A549 (cell line): ENCODE data around the gene TXNIP. TPM values are rescaled to one million over a fixed set of nuclear protein-coding genes. Genes with fewer than 3 reads are reported as not detected.

Experiments
- ATAC-seq, 2 experiments: fragments of 200-7000 bp in 1 of 2; fragments of >200 bp in 1 of 2; cut with Nextera tagmentation in 1 of 2; cut with Tn5 transposase in 1 of 2; 3 replicates each; pipeline versions ENCODE4 v1.8.0 to v1.9.1; 2018 to 2020; ENCODE audit warnings: mild to moderate bottlenecking in 1 of 2, moderate library complexity in 1 of 2
- CTCF ChIA-PET: fragments of 300-600 bp; sonication (Branson Sonifier 250); formaldehyde crosslinking; extraction: SDS; loops from one replicate; lab custom pipeline; 2021; ENCODE audit warnings: antibody characterized with exemption, inconsistent platforms; lab: Yijun Ruan, JAX
- POLR2A ChIA-PET: fragments of 350-600 bp; formaldehyde crosslinking; extraction: SDS; loops from one replicate; lab custom pipeline; 2021; ENCODE audit warnings: antibody characterized with exemption, inconsistent platforms; lab: Yijun Ruan, JAX
- DNase-seq, 2 experiments: peaks; one replicate each; pipeline versions ENCODE4 v3.0.0 to v3.0.0-alpha.2; 2011 to 2016; ENCODE audit warnings: low read depth in 1 of 2, low spot score in 1 of 2
- FAIRE-seq: peaks from 2 replicates; lab custom pipeline; 2011; peaks lifted over from hg19 to GRCh38; lab: Jason Lieb, UNC
- H3K27ac ChIP-seq, 2 experiments: fragments of >200 bp; sonication (Bioruptor Twin); formaldehyde crosslinking; 3 replicates each; pipeline ENCODE4 v1.5.1; 2016 to 2017
- H3K4me1 ChIP-seq: fragments of >200 bp; sonication (Bioruptor Twin); formaldehyde crosslinking; 3 replicates; pipeline ENCODE4 v1.6.1; 2016
- H3K4me2 ChIP-seq: fragments of >200 bp; sonication (Bioruptor Twin); formaldehyde crosslinking; 3 replicates; pipeline ENCODE4 v1.6.1; 2016
- H3K4me3 ChIP-seq: fragments of >200 bp; sonication (Bioruptor Twin); formaldehyde crosslinking; 3 replicates; pipeline ENCODE4 v1.5.1; 2016
- H3K9me3 ChIP-seq: fragments of >200 bp; sonication (Bioruptor Twin); formaldehyde crosslinking; 3 replicates; pipeline ENCODE4 v1.6.1; 2016
- BHLHE40 ChIP-seq: IDR thresholded peaks from 2 replicates; pipeline ENCODE4 v1.6.1; 2012; ENCODE audit warnings: low read depth, low read length, inconsistent platforms
- CEBPB ChIP-seq, 2 experiments: fragments of >200 bp in 1 of 2; sonication (Bioruptor Twin) in 1 of 2; formaldehyde crosslinking in 1 of 2; IDR thresholded peaks; 2 replicates each; pipeline ENCODE4 v1.6.1; 2012 to 2016
- EHF ChIP-seq: fragments of 250-450 bp; sonication (Bioruptor Pico); IDR thresholded peaks from 2 replicates; pipeline ENCODE4 v1.5.0; 2020; ENCODE audit warnings: mild to moderate bottlenecking
- FOSB ChIP-seq: fragments of 250-450 bp; sonication (Bioruptor Pico); IDR thresholded peaks from 2 replicates; pipeline ENCODE4 v1.5.0; 2020; ENCODE audit warnings: mild to moderate bottlenecking, moderate library complexity
- HOXB13 ChIP-seq: fragments of 250-450 bp; sonication (Bioruptor Pico); IDR thresholded peaks from 2 replicates; pipeline ENCODE4 v1.5.0; 2020; ENCODE audit warnings: low read depth, mild to moderate bottlenecking, moderate library complexity
- KDM1A ChIP-seq: fragments of 200-600 bp; sonication (generic); IDR thresholded peaks from 2 replicates; pipeline ENCODE4 v1.6.1; 2016; ENCODE audit warnings: low read depth, mild to moderate bottlenecking
- MYC ChIP-seq: IDR thresholded peaks from 2 replicates; pipeline ENCODE4 v1.6.1; 2012; ENCODE audit warnings: mild to moderate bottlenecking, inconsistent platforms, low read length, improper control_type of control experiment, borderline replicate concordance
- POLR2AphosphoS2 ChIP-seq: conservative IDR thresholded peaks from 2 replicates; pipeline ENCODE4 v1.6.1; 2012; ENCODE audit warnings: low read length, improper control_type of control experiment, inconsistent platforms
- RFX5 ChIP-seq: fragments of 450-650 bp; IDR thresholded peaks from 2 replicates; pipeline ENCODE4 v1.7.1; 2014; ENCODE audit warnings: antibody characterized with exemption, mild to moderate bottlenecking, moderate library complexity
- TP53 ChIP-seq: fragments of 250-450 bp; sonication (Bioruptor Pico); IDR thresholded peaks from 2 replicates; pipeline ENCODE4 v1.5.0; 2021; ENCODE audit warnings: mild to moderate bottlenecking, moderate library complexity
- ZNF302 ChIP-seq: fragments of 250-450 bp; sonication (Bioruptor Pico); IDR thresholded peaks from 2 replicates; pipeline ENCODE4 v1.9.0; 2021; ENCODE audit warnings: inconsistent platforms, mild to moderate bottlenecking, moderate library complexity
- WGBS: methylation state at CpG from one replicate; pipeline ENCODE4 v1.1.6; 2017; ENCODE audit errors: missing lambda C conversion rate; 5-methylcytosine and 5-hydroxymethylcytosine counted together
- polyA plus RNA-seq, 4 experiments: library from polyadenylated mRNA; depleted of rRNA in 3 of 4; stranded (reverse); fragments of >200 nt; fragmentation: RNase III in 1 of 4; extraction: RNeasy Plus Mini Kit Qiagen cat#74134 plus additional on column Dnase treatment in 1 of 4; gene quantifications; 2 replicates in 3 of 4; 3 replicates in 1 of 4; pipeline ENCODE4 v1.2.3, GENCODE V29; 2011 to 2017
- TF ChIP-seq, protein P1 (sequence below): fragments of >200 bp; sonication (Bioruptor Twin); formaldehyde crosslinking; IDR thresholded peaks from 3 replicates; pipeline ENCODE4 v1.6.1; 2016
- TF ChIP-seq, protein P2 (sequence below): fragments of >200 bp; sonication (Bioruptor Twin); formaldehyde crosslinking; IDR thresholded peaks from 3 replicates; pipeline ENCODE4 v1.5.1; 2016
- TF ChIP-seq, protein P3 (sequence below): fragments of 150-350 bp; IDR thresholded peaks from 2 replicates; pipeline ENCODE4 v1.6.1; 2014; ENCODE audit warnings: low read depth, mild to moderate bottlenecking, low read length
- TF ChIP-seq, protein P4 (sequence below): fragments of 200-600 bp; sonication (generic); IDR thresholded peaks from 2 replicates; pipeline ENCODE4 v1.6.1; 2016; ENCODE audit warnings: antibody characterized with exemption, mild to moderate bottlenecking, moderate library complexity
- TF ChIP-seq, protein P5 (sequence below): fragments of 250-450 bp; sonication (Bioruptor Pico); IDR thresholded peaks from 2 replicates; pipeline ENCODE4 v1.5.0; 2020; ENCODE audit warnings: low read depth, mild to moderate bottlenecking, moderate library complexity
- TF ChIP-seq, protein P6 (sequence below): IDR thresholded peaks from 2 replicates; pipeline ENCODE4 v1.6.1; 2012

TXNIP gene
- polyA plus RNA-seq, 2 of the 4 experiments (the other 2 are of a cell fraction): 3.1 TPM; not detected in 1

DNA sequence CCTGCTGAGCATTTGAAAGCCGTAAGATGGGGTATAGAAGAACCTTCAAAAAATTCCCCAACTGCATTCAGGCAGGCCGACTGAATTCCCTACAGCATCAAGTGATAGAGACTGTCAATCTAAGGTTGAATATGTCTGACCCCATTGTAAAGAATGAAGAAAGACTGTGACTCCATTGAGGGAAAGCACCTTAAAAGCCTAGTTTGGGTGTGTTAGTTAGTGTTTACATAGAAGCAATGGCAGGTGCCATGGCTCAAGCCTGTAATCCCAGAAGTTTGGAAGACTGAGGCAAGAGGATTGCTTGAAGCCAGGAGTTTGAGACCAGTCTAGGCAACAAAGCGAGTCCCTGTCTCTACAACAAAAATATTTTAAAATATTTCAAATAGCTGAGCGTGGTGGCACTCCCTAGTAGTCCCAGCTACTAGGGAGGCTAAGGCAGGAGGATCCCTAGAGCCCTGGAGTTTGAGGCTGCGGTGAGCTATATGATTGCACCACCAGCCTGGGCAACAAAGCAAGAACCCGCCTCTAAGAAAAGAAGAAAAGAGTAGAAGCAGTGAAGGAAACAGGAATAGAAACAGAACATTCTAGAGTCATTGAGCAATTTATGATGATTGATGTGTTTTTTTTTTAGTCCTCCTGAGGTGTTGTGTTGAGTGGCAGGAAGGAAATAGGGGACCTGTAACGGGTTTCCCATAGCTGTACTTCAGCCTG, 16.5 kb downstream of the TXNIP start:
- CTCF ChIA-PET: interaction anchor here (0.6 to 24.2 kb wide), 11 partner anchors 12 to 146 kb away, joined by 4 to 566 read pairs (median 23); partner anchors contain the start of genes ANKRD34A, HJV, NUDT17 and PIAS3
- 75% methylated on average over 7 of the region's 7 CpGs for WGBS
- no peak for DNase-seq

DNA sequence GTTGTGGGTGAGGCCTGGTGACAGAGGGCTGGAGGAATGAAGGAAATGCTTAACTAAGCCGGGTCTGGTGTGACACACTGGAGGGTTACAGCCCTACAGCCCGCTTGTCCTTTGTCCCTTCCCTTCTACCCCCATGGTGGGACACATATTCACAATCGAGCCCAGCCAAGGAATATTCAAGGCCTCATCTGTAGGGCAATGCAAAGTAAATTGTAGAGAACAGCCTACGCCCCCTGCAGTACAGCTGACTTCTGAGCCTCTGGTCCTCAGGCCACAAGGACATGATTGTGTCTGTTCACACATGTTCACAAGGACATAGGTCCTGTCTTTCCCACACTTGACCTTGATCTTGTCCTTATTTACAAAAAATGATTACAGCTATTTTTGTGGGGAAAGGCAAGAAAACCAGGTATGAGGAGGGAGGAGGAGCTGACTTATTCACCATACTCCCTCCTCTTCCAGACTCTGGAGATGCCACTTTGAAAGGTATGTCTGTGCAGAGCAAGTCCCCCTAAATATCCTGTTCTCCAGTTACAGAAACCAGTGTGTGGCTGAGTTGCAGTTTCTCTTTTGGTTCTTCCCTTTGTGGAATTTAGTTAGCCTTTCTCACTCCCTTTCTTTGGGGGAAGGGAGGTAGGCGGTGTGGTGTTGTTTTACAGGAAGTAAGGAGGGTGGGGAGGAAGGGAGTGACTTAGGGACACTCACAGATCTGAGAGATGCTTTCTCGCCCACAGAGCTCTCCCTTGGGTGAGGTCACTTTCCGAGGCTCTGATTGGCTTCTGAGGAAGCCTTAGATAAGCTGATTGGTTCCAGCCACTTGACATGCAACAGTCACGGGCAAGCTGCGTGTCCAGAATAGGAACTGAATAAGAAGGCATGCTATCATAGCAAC, 17.3 kb downstream of the TXNIP start:
- Histone ChIP-seq H3K4me3 (no peak overlapping the region), H3K4me1 (peaks cover 10% of the 10 kb centered on the region; the same call in 2 of the 3 replicates)
- ATAC-seq: peak; percentile 58 to 75; a peak in 5 of 6 replicates
- peak in 1 of 2 experiments; percentile 82 for DNase-seq
- no peak for FAIRE-seq
- ChIA-PET POLR2A (interaction anchor here (0.6 to 1.6 kb wide), 3 partner anchors 15 to 52 kb away, joined by 3 to 4 read pairs (median 4); partner anchors contain the start of genes LIX1L and RBM8A), CTCF (interaction anchor here (1.5 to 24.2 kb wide), 11 partner anchors 13 to 133 kb away, joined by 4 to 566 read pairs (median 23); partner anchors contain the start of genes ANKRD34A, HJV, LIX1L and NUDT17)
- TF ChIP-seq, protein P1, sequence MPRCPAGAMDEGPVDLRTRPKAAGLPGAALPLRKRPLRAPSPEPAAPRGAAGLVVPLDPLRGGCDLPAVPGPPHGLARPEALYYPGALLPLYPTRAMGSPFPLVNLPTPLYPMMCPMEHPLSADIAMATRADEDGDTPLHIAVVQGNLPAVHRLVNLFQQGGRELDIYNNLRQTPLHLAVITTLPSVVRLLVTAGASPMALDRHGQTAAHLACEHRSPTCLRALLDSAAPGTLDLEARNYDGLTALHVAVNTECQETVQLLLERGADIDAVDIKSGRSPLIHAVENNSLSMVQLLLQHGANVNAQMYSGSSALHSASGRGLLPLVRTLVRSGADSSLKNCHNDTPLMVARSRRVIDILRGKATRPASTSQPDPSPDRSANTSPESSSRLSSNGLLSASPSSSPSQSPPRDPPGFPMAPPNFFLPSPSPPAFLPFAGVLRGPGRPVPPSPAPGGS: no peak
- TF ChIP-seq EHF (CRISPR knock-in tag): no peak
- TF ChIP-seq FOSB (CRISPR knock-in tag): no peak
- no peak for TF ChIP-seq RFX5
- TF ChIP-seq, protein P2, sequence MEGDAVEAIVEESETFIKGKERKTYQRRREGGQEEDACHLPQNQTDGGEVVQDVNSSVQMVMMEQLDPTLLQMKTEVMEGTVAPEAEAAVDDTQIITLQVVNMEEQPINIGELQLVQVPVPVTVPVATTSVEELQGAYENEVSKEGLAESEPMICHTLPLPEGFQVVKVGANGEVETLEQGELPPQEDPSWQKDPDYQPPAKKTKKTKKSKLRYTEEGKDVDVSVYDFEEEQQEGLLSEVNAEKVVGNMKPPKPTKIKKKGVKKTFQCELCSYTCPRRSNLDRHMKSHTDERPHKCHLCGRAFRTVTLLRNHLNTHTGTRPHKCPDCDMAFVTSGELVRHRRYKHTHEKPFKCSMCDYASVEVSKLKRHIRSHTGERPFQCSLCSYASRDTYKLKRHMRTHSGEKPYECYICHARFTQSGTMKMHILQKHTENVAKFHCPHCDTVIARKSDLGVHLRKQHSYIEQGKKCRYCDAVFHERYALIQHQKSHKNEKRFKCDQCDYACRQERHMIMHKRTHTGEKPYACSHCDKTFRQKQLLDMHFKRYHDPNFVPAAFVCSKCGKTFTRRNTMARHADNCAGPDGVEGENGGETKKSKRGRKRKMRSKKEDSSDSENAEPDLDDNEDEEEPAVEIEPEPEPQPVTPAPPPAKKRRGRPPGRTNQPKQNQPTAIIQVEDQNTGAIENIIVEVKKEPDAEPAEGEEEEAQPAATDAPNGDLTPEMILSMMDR: no peak
- no peak for TF ChIP-seq MYC
- no peak for TF ChIP-seq TP53
- TF ChIP-seq, protein P3, sequence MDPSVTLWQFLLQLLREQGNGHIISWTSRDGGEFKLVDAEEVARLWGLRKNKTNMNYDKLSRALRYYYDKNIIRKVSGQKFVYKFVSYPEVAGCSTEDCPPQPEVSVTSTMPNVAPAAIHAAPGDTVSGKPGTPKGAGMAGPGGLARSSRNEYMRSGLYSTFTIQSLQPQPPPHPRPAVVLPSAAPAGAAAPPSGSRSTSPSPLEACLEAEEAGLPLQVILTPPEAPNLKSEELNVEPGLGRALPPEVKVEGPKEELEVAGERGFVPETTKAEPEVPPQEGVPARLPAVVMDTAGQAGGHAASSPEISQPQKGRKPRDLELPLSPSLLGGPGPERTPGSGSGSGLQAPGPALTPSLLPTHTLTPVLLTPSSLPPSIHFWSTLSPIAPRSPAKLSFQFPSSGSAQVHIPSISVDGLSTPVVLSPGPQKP: no peak
- no peak for TF ChIP-seq ZNF302 (CRISPR knock-in tag)
- TF ChIP-seq, protein P4, sequence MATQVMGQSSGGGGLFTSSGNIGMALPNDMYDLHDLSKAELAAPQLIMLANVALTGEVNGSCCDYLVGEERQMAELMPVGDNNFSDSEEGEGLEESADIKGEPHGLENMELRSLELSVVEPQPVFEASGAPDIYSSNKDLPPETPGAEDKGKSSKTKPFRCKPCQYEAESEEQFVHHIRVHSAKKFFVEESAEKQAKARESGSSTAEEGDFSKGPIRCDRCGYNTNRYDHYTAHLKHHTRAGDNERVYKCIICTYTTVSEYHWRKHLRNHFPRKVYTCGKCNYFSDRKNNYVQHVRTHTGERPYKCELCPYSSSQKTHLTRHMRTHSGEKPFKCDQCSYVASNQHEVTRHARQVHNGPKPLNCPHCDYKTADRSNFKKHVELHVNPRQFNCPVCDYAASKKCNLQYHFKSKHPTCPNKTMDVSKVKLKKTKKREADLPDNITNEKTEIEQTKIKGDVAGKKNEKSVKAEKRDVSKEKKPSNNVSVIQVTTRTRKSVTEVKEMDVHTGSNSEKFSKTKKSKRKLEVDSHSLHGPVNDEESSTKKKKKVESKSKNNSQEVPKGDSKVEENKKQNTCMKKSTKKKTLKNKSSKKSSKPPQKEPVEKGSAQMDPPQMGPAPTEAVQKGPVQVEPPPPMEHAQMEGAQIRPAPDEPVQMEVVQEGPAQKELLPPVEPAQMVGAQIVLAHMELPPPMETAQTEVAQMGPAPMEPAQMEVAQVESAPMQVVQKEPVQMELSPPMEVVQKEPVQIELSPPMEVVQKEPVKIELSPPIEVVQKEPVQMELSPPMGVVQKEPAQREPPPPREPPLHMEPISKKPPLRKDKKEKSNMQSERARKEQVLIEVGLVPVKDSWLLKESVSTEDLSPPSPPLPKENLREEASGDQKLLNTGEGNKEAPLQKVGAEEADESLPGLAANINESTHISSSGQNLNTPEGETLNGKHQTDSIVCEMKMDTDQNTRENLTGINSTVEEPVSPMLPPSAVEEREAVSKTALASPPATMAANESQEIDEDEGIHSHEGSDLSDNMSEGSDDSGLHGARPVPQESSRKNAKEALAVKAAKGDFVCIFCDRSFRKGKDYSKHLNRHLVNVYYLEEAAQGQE: no peak
- no peak for TF ChIP-seq KDM1A
- TF ChIP-seq BHLHE40: no peak
- no peak for TF ChIP-seq POLR2AphosphoS2
- TF ChIP-seq HOXB13 (CRISPR knock-in tag): no peak
- TF ChIP-seq, all 56 proteins: peak for 0
- Histone ChIP-seq H3K27ac (peak overlapping the region; percentile 25 to 33; a peak in 4 of 6 replicates), H3K9me3 (no peaks in the 10 kb centered on the region), H3K4me2 (peak overlapping the region; percentile 32; the same call in 2 of the 3 replicates)
- WGBS: 49% methylated on average over 9 of the region's 9 CpGs

More for the DNA sequence above, 16.5 kb downstream of the TXNIP start:
- Histone ChIP-seq H3K27ac (peak overlapping the region in 1 of 2 experiments; percentile 11; a peak in 2 of 6 replicates), H3K4me1 (peaks cover 10% of the 10 kb centered on the region; the same call in 2 of the 3 replicates), H3K9me3 (no peaks in the 10 kb centered on the region), H3K4me3 (no peak overlapping the region), H3K4me2 (0 out of 3 replicates have a peak overlapping the region, but pooled peaks have one; percentile 4)
- FAIRE-seq: no peak
- POLR2A ChIA-PET: interaction anchor here (0.6 to 0.9 kb wide), 2 partner anchors 16 to 22 kb away, joined by 3 to 4 read pairs; partner anchors contain the start of gene LIX1L
- TF ChIP-seq, protein P5, sequence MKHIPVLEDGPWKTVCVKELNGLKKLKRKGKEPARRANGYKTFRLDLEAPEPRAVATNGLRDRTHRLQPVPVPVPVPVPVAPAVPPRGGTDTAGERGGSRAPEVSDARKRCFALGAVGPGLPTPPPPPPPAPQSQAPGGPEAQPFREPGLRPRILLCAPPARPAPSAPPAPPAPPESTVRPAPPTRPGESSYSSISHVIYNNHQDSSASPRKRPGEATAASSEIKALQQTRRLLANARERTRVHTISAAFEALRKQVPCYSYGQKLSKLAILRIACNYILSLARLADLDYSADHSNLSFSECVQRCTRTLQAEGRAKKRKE (CRISPR knock-in tag): no peak
- TF ChIP-seq CEBPB (IDR thresholded peaks at IDR 0.05) (no peak), HOXB13 (CRISPR knock-in tag) (no peak)
- TF ChIP-seq, protein P6, sequence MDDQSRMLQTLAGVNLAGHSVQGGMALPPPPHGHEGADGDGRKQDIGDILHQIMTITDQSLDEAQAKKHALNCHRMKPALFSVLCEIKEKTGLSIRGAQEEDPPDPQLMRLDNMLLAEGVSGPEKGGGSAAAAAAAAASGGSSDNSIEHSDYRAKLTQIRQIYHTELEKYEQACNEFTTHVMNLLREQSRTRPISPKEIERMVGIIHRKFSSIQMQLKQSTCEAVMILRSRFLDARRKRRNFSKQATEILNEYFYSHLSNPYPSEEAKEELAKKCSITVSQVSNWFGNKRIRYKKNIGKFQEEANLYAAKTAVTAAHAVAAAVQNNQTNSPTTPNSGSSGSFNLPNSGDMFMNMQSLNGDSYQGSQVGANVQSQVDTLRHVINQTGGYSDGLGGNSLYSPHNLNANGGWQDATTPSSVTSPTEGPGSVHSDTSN: no peak
- ATAC-seq: no peak
